ENCODE data around the gene CCNY.
"Not testable (repeated sequence)": the region's sequence is repeated elsewhere in the genome, so short reads cannot be mapped to it uniquely, and the experiment has no call there.

Gene CCNY

DNA sequence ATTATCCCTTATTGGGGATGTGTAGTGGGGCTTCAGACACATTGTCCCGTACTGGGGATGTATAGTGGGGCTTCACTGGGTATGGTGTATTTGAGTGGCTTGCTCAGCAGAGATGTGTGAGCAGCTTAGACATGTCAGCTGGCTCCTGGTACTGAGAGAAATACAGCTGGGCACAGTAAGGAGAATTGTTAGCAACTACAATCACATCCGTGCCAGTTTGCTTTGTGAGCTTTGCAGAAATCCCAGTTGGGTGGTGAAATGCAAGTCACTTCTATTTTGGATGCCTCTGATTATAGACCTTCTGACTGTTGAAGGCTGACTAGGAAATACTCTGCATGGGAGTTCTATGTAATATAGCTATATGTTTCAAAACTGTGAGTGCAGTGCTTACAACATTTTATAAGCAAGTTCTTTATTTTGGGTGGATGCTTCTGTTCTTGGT, 10.8 kb downstream of the CCNY start:
- Histone ChIP-seq H3K79me2 (ENCODE audit: control insufficient read depth, insufficient read depth, low read length, unreplicated experiment) (peaks cover 85% of the 10 kb centered on the region), H3K4me3 (ENCODE audit: low read depth, low read length) (no peak overlapping the region), H3K36me3 (ENCODE audit: insufficient read depth, low read length) (no peaks in the 10 kb centered on the region; the same call in 1 of the 2 replicates), H3K27me3 (ENCODE audit: insufficient read depth, low read length) (no peaks in the 10 kb centered on the region), H3K4me1 (ENCODE audit: control insufficient read depth, insufficient read depth, low read length, unreplicated experiment) (no peaks in the 10 kb centered on the region), H3K27ac (ENCODE audit: low read depth, low read length) (no peak overlapping the region), H2AFZ (ENCODE audit: low read length, unreplicated experiment) (no peak overlapping the region)

DNA sequence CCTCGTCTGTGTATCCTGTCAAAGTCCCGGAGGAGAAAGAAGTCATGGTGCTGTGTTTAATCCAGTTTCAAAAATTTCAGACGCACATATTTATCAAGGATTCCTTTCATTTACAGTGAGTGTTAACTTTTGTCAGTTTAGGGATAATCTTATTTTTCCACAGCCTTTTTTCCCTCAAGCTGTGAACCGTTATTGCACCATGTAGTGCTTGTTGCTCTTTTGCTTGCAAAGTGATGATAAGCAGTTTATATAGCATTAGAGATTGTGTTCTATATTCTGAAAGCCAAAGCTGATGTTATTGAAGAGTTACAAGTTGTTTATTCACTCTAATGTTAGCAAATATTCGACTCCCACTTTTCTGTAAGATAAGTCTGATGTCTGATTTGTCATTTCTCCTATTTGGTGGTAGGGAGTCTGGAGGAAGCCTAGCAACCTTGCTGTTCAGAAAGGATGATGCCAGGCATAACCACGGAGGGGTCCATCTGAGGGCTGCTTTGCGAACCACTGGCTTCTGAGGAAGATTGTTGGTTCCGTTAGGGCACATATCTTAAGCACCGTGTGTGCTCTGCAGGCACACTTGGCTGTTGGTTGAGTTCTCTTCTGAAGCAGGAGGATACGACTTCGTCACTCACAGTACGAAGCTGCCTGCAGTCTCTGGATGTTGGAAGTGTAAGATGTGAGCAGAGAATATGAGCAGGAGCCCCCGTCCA, 11.7 kb downstream of the CCNY start:
- no peak overlapping the region for H3K4me3 ChIP-seq (ENCODE audit: low read depth, low read length)
- H3K79me2 ChIP-seq (ENCODE audit: control insufficient read depth, insufficient read depth, low read length, unreplicated experiment), result peaks cover 88% of the 10 kb centered on the region
- H3K27me3 ChIP-seq (ENCODE audit: insufficient read depth, low read length), result no peaks in the 10 kb centered on the region
- no peak overlapping the region for H2AFZ ChIP-seq (ENCODE audit: low read length, unreplicated experiment)
- H3K4me1 ChIP-seq (ENCODE audit: control insufficient read depth, insufficient read depth, low read length, unreplicated experiment), result no peaks in the 10 kb centered on the region
- H3K36me3 ChIP-seq (ENCODE audit: insufficient read depth, low read length), result no peaks in the 10 kb centered on the region; the same call in 1 of the 2 replicates
- H3K27ac ChIP-seq (ENCODE audit: low read depth, low read length), result no peak overlapping the region

DNA sequence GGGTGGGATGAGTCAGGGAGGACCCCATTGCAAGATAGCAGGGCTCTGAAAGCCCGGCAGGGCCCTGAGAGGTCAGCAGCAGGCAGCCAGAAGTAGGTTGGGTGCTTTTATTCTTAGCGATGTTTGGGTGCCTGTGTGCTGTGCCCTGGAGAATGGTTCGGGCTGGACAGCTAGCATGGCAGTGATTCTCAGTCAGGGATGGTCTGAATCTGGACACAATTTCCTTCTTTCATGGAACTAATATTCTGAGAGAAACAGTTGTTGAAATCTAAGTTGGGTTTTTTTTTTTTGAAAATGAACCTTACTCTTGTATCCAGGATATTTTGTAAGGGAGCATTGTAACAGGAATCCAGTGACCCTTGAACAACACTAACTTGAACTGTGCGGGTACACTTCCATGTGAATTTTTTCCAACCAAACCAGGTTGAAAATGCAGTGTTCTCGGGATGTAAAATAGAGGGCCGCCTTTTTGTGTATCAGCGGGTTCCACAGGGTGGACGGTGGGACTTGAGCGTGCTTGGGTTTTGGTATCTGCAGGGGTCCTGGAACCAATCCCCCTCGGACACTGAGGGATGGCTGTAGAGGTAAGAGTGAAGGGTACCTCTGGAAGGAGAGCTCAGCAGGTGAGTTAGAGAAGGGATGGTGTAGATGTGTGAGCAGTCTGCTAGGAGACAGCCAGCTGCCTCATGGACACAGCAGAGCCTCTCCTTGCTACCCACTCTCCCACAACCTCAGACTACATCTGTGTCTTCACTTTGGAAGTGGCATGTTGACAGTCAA, 12.5 kb downstream of the CCNY start:
- H3K36me3 ChIP-seq (ENCODE audit: insufficient read depth, low read length), result no peaks in the 10 kb centered on the region; the same call in 1 of the 2 replicates
- no peak overlapping the region for H3K4me3 ChIP-seq (ENCODE audit: low read depth, low read length)
- no peak overlapping the region for H3K27ac ChIP-seq (ENCODE audit: low read depth, low read length)
- H3K27me3 ChIP-seq (ENCODE audit: insufficient read depth, low read length), result no peaks in the 10 kb centered on the region
- H3K4me1 ChIP-seq (ENCODE audit: control insufficient read depth, insufficient read depth, low read length, unreplicated experiment), result peaks cover 6% of the 10 kb centered on the region
- peaks cover 92% of the 10 kb centered on the region for H3K79me2 ChIP-seq (ENCODE audit: control insufficient read depth, insufficient read depth, low read length, unreplicated experiment)
- no peak overlapping the region for H2AFZ ChIP-seq (ENCODE audit: low read length, unreplicated experiment)

DNA sequence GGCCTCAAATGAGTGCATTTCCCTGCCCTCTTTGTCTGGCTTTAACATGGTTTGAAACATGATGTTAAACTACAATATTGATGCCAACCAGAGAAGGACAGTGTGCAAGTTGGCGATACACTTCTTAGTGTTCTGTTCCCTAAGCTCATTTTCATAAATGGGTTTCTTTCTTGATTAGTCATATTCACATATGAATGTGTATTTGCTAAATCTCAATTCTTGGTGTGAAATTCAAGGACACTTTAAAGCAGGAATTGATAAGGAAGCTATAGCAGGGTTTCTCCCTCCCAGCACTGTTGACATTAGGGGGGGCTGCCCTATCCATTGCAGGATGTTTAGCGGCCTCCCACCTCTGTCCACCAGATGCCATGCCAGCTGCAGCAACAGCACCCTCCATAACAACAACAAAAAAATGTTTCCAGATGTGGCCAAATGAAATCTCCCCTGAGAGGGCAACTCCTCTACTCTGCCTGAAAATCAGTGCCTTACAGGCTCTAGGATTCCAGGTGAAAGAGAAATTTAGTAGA, 13.1 kb downstream of the CCNY start:
- Histone ChIP-seq H3K27ac (ENCODE audit: low read depth, low read length) (no peak overlapping the region), H2AFZ (ENCODE audit: low read length, unreplicated experiment) (no peak overlapping the region), H3K4me1 (ENCODE audit: control insufficient read depth, insufficient read depth, low read length, unreplicated experiment) (peaks cover 12% of the 10 kb centered on the region), H3K79me2 (ENCODE audit: control insufficient read depth, insufficient read depth, low read length, unreplicated experiment) (peaks cover 94% of the 10 kb centered on the region), H3K36me3 (ENCODE audit: insufficient read depth, low read length) (no peaks in the 10 kb centered on the region; the same call in 1 of the 2 replicates), H3K27me3 (ENCODE audit: insufficient read depth, low read length) (no peaks in the 10 kb centered on the region), H3K4me3 (ENCODE audit: low read depth, low read length) (no peak overlapping the region)

DNA sequence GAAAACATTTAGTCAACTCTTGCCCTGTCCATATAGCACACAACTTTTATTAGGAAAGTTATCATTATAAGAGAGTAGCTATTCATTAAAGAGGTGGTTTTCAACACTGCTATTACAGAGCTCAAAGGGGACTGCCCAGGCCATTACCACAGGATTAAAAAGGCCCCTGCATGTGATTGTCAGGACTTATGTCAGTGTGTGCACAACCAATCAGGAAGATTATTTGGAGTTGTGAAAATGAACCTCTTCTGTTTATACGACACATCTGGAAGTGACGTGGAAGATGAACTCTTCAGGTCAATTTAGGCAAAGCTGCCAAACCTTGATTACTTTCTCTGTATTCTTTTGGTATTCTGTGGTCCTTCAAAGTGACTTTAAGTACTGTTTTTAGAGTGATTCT, 14.7 kb downstream of the CCNY start:
- peaks cover 17% of the 10 kb centered on the region for H3K4me1 ChIP-seq (ENCODE audit: control insufficient read depth, insufficient read depth, low read length, unreplicated experiment)
- H3K27ac ChIP-seq (ENCODE audit: low read depth, low read length), result no peak overlapping the region
- H3K79me2 ChIP-seq (ENCODE audit: control insufficient read depth, insufficient read depth, low read length, unreplicated experiment), result peaks cover 94% of the 10 kb centered on the region
- no peaks in the 10 kb centered on the region for H3K27me3 ChIP-seq (ENCODE audit: insufficient read depth, low read length)
- H3K4me3 ChIP-seq (ENCODE audit: low read depth, low read length), result no peak overlapping the region
- H3K36me3 ChIP-seq (ENCODE audit: insufficient read depth, low read length), result no peaks in the 10 kb centered on the region; the same call in 1 of the 2 replicates
- H2AFZ ChIP-seq (ENCODE audit: low read length, unreplicated experiment), result no peak overlapping the region

DNA sequence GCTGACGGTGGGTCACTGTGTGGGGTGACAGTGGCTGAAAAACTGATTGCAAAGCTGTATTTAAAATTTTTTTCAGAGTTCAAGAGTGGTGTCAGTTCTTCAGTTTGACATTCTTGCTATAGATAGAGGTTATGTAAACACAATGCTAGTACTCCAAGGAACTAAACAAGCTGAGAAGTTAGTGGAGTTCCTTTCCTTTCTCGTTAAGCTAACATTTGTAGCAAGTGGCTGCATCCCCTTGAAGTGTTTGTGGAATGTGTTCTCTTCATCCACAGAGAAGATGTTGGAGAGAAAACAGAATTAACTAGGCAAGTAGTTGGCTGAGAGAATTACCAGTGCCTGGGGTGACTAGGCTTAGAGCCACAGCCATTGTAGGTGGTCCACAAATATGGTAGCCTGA, 15.8 kb downstream of the CCNY start:
- Histone ChIP-seq H3K4me3 (ENCODE audit: low read depth, low read length) (no peak overlapping the region), H3K4me1 (ENCODE audit: control insufficient read depth, insufficient read depth, low read length, unreplicated experiment) (peaks cover 21% of the 10 kb centered on the region), H2AFZ (ENCODE audit: low read length, unreplicated experiment) (no peak overlapping the region), H3K36me3 (ENCODE audit: insufficient read depth, low read length) (no peaks in the 10 kb centered on the region; the same call in 1 of the 2 replicates), H3K27me3 (ENCODE audit: insufficient read depth, low read length) (no peaks in the 10 kb centered on the region), H3K27ac (ENCODE audit: low read depth, low read length) (no peak overlapping the region), H3K79me2 (ENCODE audit: control insufficient read depth, insufficient read depth, low read length, unreplicated experiment) (peaks cover 93% of the 10 kb centered on the region)

DNA sequence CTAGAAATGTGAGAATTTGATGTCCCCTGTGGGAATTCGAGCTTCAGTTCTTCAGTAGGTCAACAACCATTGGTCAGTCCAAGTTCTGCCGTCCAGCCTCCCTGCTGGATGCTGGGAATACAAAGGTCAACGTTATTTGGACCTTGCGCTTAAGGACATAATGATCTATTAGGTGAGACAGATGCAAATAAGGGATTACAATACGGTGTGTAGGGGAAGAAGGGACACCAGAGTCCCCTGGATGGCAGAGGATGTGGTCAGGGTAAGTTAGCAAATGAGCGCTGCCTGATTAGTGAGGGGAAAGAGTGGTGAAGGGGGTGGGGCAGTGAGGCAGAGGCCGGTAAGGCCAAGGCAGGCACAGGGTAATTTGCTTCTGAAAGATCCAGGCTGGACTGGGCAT, 16.2 kb downstream of the CCNY start:
- H3K36me3 ChIP-seq (ENCODE audit: insufficient read depth, low read length), result no peaks in the 10 kb centered on the region; the same call in 1 of the 2 replicates
- no peak overlapping the region for H3K4me3 ChIP-seq (ENCODE audit: low read depth, low read length)
- H3K79me2 ChIP-seq (ENCODE audit: control insufficient read depth, insufficient read depth, low read length, unreplicated experiment), result peaks cover 93% of the 10 kb centered on the region
- H3K4me1 ChIP-seq (ENCODE audit: control insufficient read depth, insufficient read depth, low read length, unreplicated experiment), result peaks cover 21% of the 10 kb centered on the region
- no peak overlapping the region for H2AFZ ChIP-seq (ENCODE audit: low read length, unreplicated experiment)
- no peak overlapping the region for H3K27ac ChIP-seq (ENCODE audit: low read depth, low read length)
- no peaks in the 10 kb centered on the region for H3K27me3 ChIP-seq (ENCODE audit: insufficient read depth, low read length)

DNA sequence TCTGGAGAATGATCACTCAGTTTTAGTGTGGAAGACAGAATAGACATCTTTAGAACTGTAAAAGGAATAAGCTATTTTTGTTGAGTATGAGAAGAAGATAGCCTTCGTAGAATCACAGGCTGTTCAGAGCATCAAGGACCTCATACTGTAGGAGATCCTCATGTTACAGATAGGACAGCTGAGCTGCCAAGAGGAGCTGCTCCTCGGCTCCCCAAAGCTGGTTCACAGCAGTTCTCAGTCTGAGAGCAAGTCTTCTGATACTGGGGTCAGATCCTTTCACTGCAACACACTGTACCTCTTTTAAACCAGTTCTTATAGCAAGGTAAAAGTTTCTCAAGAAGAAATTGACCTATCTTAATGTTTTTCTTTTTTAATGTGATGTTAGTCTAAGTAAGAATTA, 17.1 kb downstream of the CCNY start:
- Histone ChIP-seq H3K27me3 (ENCODE audit: insufficient read depth, low read length) (no peaks in the 10 kb centered on the region), H3K4me3 (ENCODE audit: low read depth, low read length) (no peak overlapping the region), H3K27ac (ENCODE audit: low read depth, low read length) (no peak overlapping the region), H3K4me1 (ENCODE audit: control insufficient read depth, insufficient read depth, low read length, unreplicated experiment) (peaks cover 21% of the 10 kb centered on the region), H3K36me3 (ENCODE audit: insufficient read depth, low read length) (no peaks in the 10 kb centered on the region), H3K79me2 (ENCODE audit: control insufficient read depth, insufficient read depth, low read length, unreplicated experiment) (peaks cover 93% of the 10 kb centered on the region), H2AFZ (ENCODE audit: low read length, unreplicated experiment) (no peak overlapping the region)

DNA sequence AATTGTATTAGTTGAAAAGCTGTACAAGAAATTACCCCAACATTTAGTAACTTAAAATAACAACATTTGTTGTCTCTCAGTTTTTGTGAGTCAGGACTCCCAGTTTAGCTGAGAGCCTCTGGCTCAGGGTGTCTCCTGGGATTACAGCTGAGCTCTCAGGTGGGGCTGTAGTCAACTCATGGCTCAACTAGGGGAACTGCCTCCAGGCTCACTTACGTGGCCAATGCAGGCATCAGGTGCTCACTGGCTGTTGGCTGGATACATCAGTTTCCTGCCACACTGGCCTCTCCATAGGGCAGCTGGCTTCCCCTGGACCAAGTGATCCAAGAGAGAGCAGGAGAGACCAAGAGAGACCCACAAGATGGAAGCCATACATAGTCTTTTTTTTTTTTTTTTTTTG, 17.5 kb downstream of the CCNY start:
- Histone ChIP-seq H3K36me3 (ENCODE audit: insufficient read depth, low read length) (no peaks in the 10 kb centered on the region), H3K79me2 (ENCODE audit: control insufficient read depth, insufficient read depth, low read length, unreplicated experiment) (peaks cover 93% of the 10 kb centered on the region), H3K27me3 (ENCODE audit: insufficient read depth, low read length) (no peaks in the 10 kb centered on the region), H3K4me3 (ENCODE audit: low read depth, low read length) (no peak overlapping the region), H3K4me1 (ENCODE audit: control insufficient read depth, insufficient read depth, low read length, unreplicated experiment) (peaks cover 21% of the 10 kb centered on the region), H3K27ac (ENCODE audit: low read depth, low read length) (no peak overlapping the region), H2AFZ (ENCODE audit: low read length, unreplicated experiment) (no peak overlapping the region)

DNA sequence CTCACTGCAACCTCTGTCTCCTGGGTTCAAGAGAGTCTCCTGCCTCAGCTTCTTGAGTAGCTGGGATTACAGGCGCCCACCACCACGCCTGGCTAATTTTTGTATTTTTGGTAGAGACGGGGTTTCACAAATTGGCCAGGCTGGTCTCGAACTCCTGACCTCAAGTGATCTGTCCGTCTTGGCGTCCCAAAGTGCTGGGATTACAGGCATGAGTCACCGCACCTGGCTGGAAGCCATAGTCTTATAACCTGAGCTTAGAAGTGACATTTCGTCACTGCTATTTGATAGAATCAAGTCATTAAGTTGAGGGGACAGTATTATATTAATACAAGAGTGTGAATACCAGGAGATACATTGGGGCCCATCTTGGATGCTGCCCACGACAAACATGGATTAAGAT, 17.9 kb downstream of the CCNY start:
- not testable (repeated sequence) for H2AFZ ChIP-seq (ENCODE audit: low read length, unreplicated experiment); H3K27ac ChIP-seq (ENCODE audit: low read depth, low read length); H3K36me3 ChIP-seq (ENCODE audit: insufficient read depth, low read length); H3K27me3 ChIP-seq (ENCODE audit: insufficient read depth, low read length); H3K4me3 ChIP-seq (ENCODE audit: low read depth, low read length)
- Histone ChIP-seq H3K4me1 (ENCODE audit: control insufficient read depth, insufficient read depth, low read length, unreplicated experiment) (peaks cover 21% of the 10 kb centered on the region), H3K79me2 (ENCODE audit: control insufficient read depth, insufficient read depth, low read length, unreplicated experiment) (peaks cover 93% of the 10 kb centered on the region)

Data from ACC112 (cell line).